Activated CD4-positive, alpha-beta T cell treated with anti-CD3 and anti-CD28 coated beads, Interleukin-10, Interleukin-2, amounts not matched to agents 100 ng/mL and 50 ng/mL, durations not matched to agents 16 hours and 8 hours (primary cell): ENCODE results near the gene PAXX.
"Not testable (repeated sequence)": the region's sequence is repeated elsewhere in the genome, so short reads cannot be mapped to it uniquely, and the experiment has no call there.

Experiments used
- DNase-seq: peaks from one replicate; pipeline ENCODE4 v3.0.0-alpha.2; 2020

Gene PAXX

GRCh38 chr9:137019891-137020683, 27.9 kb downstream of the PAXX start:
- no peak for DNase-seq

GRCh38 chr9:137020771-137021567, 28.7 kb downstream of the PAXX start:
- DNase-seq: no peak

- no peak for DNase-seq
Measured at GRCh38 chr9:137021568-137021978, 29.4 kb downstream of the PAXX start.

- DNase-seq: peak; percentile 87
Measured at GRCh38 chr9:137021979-137022661, 29.9 kb downstream of the PAXX start.

- DNase-seq: no peak
Measured at GRCh38 chr9:137022662-137023008, 30.4 kb downstream of the PAXX start.

GRCh38 chr9:137023157-137023556, 30.9 kb downstream of the PAXX start:
- DNase-seq: no peak

- DNase-seq: no peak
Measured at GRCh38 chr9:137023583-137023991, 31.4 kb downstream of the PAXX start.

GRCh38 chr9:137025517-137025966, 33.3 kb downstream of the PAXX start:
- DNase-seq: no peak

- no peak for DNase-seq
Measured at GRCh38 chr9:137026384-137026783, 34.2 kb downstream of the PAXX start.

- no peak for DNase-seq
Measured at GRCh38 chr9:137026828-137027227, 34.6 kb downstream of the PAXX start.

- DNase-seq: no peak
Measured at GRCh38 chr9:137027369-137028262, 35.4 kb downstream of the PAXX start, which contains the start of gene ABCA2. ABCA2 (minus strand) TSS chr9:137028237; CDS start chr9:137028140, 97 bp downstream.

- DNase-seq: peak; percentile 90
Measured at GRCh38 chr9:137028263-137029057, 36.2 kb downstream of the PAXX start.

GRCh38 chr9:137029058-137029936, 37.1 kb downstream of the PAXX start:
- DNase-seq: peak; percentile 91

- peak; percentile 56 for DNase-seq
Measured at GRCh38 chr9:137030006-137030405, 37.8 kb downstream of the PAXX start.

GRCh38 chr9:137030538-137031527, 38.6 kb downstream of the PAXX start:
- peak; percentile 93 for DNase-seq

GRCh38 chr9:137031904-137032640, 39.9 kb downstream of the PAXX start, which contains the start of gene FUT7:
FUT7 (minus strand) TSS chr9:137032088; CDS start chr9:137031991, 97 bp downstream.
- DNase-seq: peak; percentile 89

- peak; percentile 75 for DNase-seq
Measured at GRCh38 chr9:137032858-137033257, 40.6 kb downstream of the PAXX start.

- not testable (repeated sequence) for DNase-seq
Measured at GRCh38 chr9:137033481-137033880, 41.3 kb downstream of the PAXX start.
